ENCODE data around the gene TEX52. TPM values are rescaled to one million over a fixed set of nuclear protein-coding genes. Genes with fewer than 3 reads are reported as not detected.

The TEX52 gene
- total RNA-seq, 4 donors from 2014 or later, result not detected

DNA sequence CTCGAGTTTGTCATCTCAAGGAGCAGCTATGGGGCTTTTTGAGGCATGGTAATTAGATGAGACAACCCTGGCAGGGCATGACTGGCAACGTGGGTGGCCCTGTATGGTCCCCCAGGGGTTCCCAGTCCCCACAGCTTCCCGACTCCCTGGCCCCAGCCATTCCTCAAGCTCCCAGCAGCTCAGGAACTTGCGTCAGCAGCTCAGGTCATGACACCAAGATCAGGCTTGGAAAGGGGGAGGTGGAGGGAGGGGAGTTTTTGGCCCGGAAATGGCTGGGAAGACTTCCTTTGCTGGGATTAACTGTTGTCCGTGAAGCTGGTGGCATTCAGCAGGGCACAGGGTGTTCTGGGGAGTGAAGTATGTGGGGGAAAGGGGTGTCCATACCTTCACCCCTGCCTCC lies 11.6 kb downstream of the TEX52 start:
- TF ChIP-seq CTCF (IDR thresholded peaks at IDR 0.05) (no peak), POLR2A (IDR thresholded peaks at IDR 0.05) (no peak)
- Histone ChIP-seq H3K9me3 (no peaks in the 10 kb centered on the region), H3K4me1 (no peaks in the 10 kb centered on the region), H3K27me3 (no peaks in the 10 kb centered on the region), H3K27ac (peak overlapping the region in 1 of 2 donors; percentile 25), H3K36me3 (no peaks in the 10 kb centered on the region), H3K4me3 (no peak overlapping the region)
- intact Hi-C loops (cut with DNase I; ENCODE audit: low total_unique reads), result no loop called here
- DNase-seq, result peak; percentile 36 to 43

- no peaks in the 10 kb centered on the region for H3K36me3 ChIP-seq
- DNase-seq, result no peak
- no peak overlapping the region for H3K4me3 ChIP-seq
- H3K27ac ChIP-seq, result peak overlapping the region in 1 of 2 donors; percentile 25
- H3K27me3 ChIP-seq, result no peaks in the 10 kb centered on the region
- TF ChIP-seq POLR2A (IDR thresholded peaks at IDR 0.05) (no peak), CTCF (IDR thresholded peaks at IDR 0.05) (no peak)
- intact Hi-C loops (cut with DNase I; ENCODE audit: low total_unique reads), result no loop called here
- no peaks in the 10 kb centered on the region for H3K9me3 ChIP-seq
- no peaks in the 10 kb centered on the region for H3K4me1 ChIP-seq
These were observed 12.1 kb downstream of the TEX52 start for GRCh38 chr12:2844786-2845185.

- TF ChIP-seq CTCF (IDR thresholded peaks at IDR 0.05) (no peak), POLR2A (IDR thresholded peaks at IDR 0.05) (no peak)
- no peaks in the 10 kb centered on the region for H3K27me3 ChIP-seq
- H3K9me3 ChIP-seq, result no peaks in the 10 kb centered on the region
- no peak overlapping the region for H3K4me3 ChIP-seq
- H3K27ac ChIP-seq, result no peak overlapping the region
- H3K36me3 ChIP-seq, result no peaks in the 10 kb centered on the region
- no peaks in the 10 kb centered on the region for H3K4me1 ChIP-seq
- intact Hi-C loops (cut with DNase I; ENCODE audit: low total_unique reads), result no loop called here
- DNase-seq, result no peak
These were observed 13.9 kb downstream of the TEX52 start for GRCh38 chr12:2842948-2843347.

GRCh38 chr12:2841056-2841650 lies 15.7 kb downstream of the TEX52 start:
- H3K9me3 ChIP-seq, result no peaks in the 10 kb centered on the region
- H3K27ac ChIP-seq, result no peak overlapping the region
- TF ChIP-seq POLR2A (IDR thresholded peaks at IDR 0.05) (no peak), CTCF (IDR thresholded peaks at IDR 0.05) (no peak)
- intact Hi-C loops (cut with DNase I; ENCODE audit: low total_unique reads), result no loop called here
- H3K36me3 ChIP-seq, result no peaks in the 10 kb centered on the region
- no peaks in the 10 kb centered on the region for H3K4me1 ChIP-seq
- no peak overlapping the region for H3K4me3 ChIP-seq
- H3K27me3 ChIP-seq, result no peaks in the 10 kb centered on the region
- DNase-seq, result no peak

GRCh38 chr12:2836574-2836973 lies 20.3 kb downstream of the TEX52 start:
- no peak overlapping the region for H3K27ac ChIP-seq
- intact Hi-C loops (cut with DNase I; ENCODE audit: low total_unique reads), result no loop called here
- no peaks in the 10 kb centered on the region for H3K9me3 ChIP-seq
- no peaks in the 10 kb centered on the region for H3K27me3 ChIP-seq
- no peak for DNase-seq
- no peak for TF ChIP-seq POLR2A (IDR thresholded peaks at IDR 0.05)
- TF ChIP-seq CTCF (IDR thresholded peaks at IDR 0.05), result no peak
- no peak overlapping the region for H3K4me3 ChIP-seq
- H3K36me3 ChIP-seq, result no peaks in the 10 kb centered on the region
- H3K4me1 ChIP-seq, result peaks cover 0 to 8% of the 10 kb centered on the region in 2 donors

All from uterus (tissue), 4 donors.